GM13977 (cell line): ENCODE data around the gene CALHM6.

Experiments
- DNase-seq: peaks from one replicate; pipeline ENCODE4 v3.0.0; 2012; ENCODE audit warnings: low spot score
- CTCF ChIP-seq: IDR thresholded peaks from 2 replicates; pipeline ENCODE4 v1.5.1; 2012; ENCODE audit warnings: mild to moderate bottlenecking, control low read depth; ENCODE audit not compliant: insufficient read depth; ENCODE audit errors: extremely low read depth, missing control alignments
- in situ Hi-C: fragments of 300-500 bp; cut with MboI; formaldehyde crosslinking; loops from one replicate; pipeline ENCODE4 v1.12.0; 2022; ENCODE audit warnings: low sequenced_read_pairs, low pct_unique_long_range_greater_than_20kb, mixed read lengths, inconsistent platforms; ENCODE audit not compliant: unreplicated experiment

Gene CALHM6

GRCh38 chr6:116433206-116433712 is 27.9 kb upstream of the CALHM6 start:
- in situ Hi-C loops: no loop called here
- no peak for DNase-seq
- no peak for TF ChIP-seq CTCF

- TF ChIP-seq CTCF: no peak
- no peak for DNase-seq
- in situ Hi-C loops: no loop called here
Observed at GRCh38 chr6:116434056-116434725, 27.0 kb upstream of the CALHM6 start.

- in situ Hi-C loops: no loop called here
- TF ChIP-seq CTCF: no peak
Observed at GRCh38 chr6:116436586-116436985, 24.6 kb upstream of the CALHM6 start.

GRCh38 chr6:116437656-116438055 is 23.5 kb upstream of the CALHM6 start:
- in situ Hi-C loops: no loop called here
- no peak for DNase-seq
- no peak for TF ChIP-seq CTCF

More at GRCh38 chr6:116436586-116436985, 24.6 kb upstream of the CALHM6 start:
- DNase-seq: no peak

GRCh38 chr6:116438590-116439448 is 22.4 kb upstream of the CALHM6 start:
- in situ Hi-C loops: no loop called here
- TF ChIP-seq CTCF: no peak
- DNase-seq: no peak

GRCh38 chr6:116439522-116440051 is 21.6 kb upstream of the CALHM6 start:
- TF ChIP-seq CTCF: no peak
- in situ Hi-C loops: no loop called here
- DNase-seq: no peak
